Activated T-helper 2 cell treated with anti-CD3 and anti-CD28 coated beads, Interferon-gamma antibody, Interleukin-2, Interleukin-4, amounts not matched to agents 10 μg/mL and 5 μg/mL and 100 μg/mL, durations not matched to agents 14 hours and 24 hours and 36 hours (primary cell): ENCODE data around the gene FSIP1. TPM values are rescaled to one million over a fixed set of nuclear protein-coding genes. Genes with fewer than 3 reads are reported as not detected.

Source experiments
- DNase-seq: peaks from one replicate; pipeline ENCODE4 v3.0.0; 2021; ENCODE audit warnings: low spot score
- H3K27ac Mint-ChIP-seq: one replicate; pipeline ENCODE4 v1.8.0; 2021; ENCODE audit warnings: mixed read lengths
- H3K27me3 Mint-ChIP-seq: one replicate; pipeline ENCODE4 v1.8.0; 2021; ENCODE audit warnings: low read depth, mixed read lengths
- H3K36me3 Mint-ChIP-seq: one replicate; pipeline ENCODE4 v1.8.0; 2021; ENCODE audit warnings: low read depth, mixed read lengths
- H3K4me1 Mint-ChIP-seq: one replicate; pipeline ENCODE4 v1.8.0; 2021; ENCODE audit warnings: low read depth, mixed read lengths
- H3K4me3 Mint-ChIP-seq: one replicate; pipeline ENCODE4 v1.8.0; 2021; ENCODE audit warnings: low read depth, mild to moderate bottlenecking, moderate library complexity, mixed read lengths
- H3K9me3 Mint-ChIP-seq: one replicate; pipeline ENCODE4 v1.8.0; 2021; ENCODE audit warnings: mixed read lengths
- intact Hi-C: fragments of 100-400 bp; cut with micrococcal nuclease; formaldehyde crosslinking; loops from one replicate; pipeline ENCODE4 v1.15.1; 2023
- total RNA-seq: library from RNA; stranded (reverse); gene quantifications from 2 replicates; pipeline ENCODE4 v1.2.3, GENCODE V29; 2022

Gene FSIP1
- total RNA-seq, 1 donor from 2014 or later = 0.14 TPM

- Mint-ChIP-seq H3K4me3 (no peak overlapping the region), H3K27ac (no peak overlapping the region), H3K4me1 (peaks cover 10% of the 10 kb centered on the region), H3K27me3 (peaks cover 17% of the 10 kb centered on the region), H3K36me3 (peaks cover 11% of the 10 kb centered on the region), H3K9me3 (peaks cover 35% of the 10 kb centered on the region)
- intact Hi-C loops = no loop called here
- DNase-seq = no peak
These were observed 174.2 kb downstream of the FSIP1 start for GRCh38 chr15:39608185-39609139.

GRCh38 chr15:39605146-39605545, 177.5 kb downstream of the FSIP1 start:
- H3K27ac Mint-ChIP-seq = no peak overlapping the region
- no peak for DNase-seq
- H3K4me1 Mint-ChIP-seq = peaks cover 10% of the 10 kb centered on the region
- H3K4me3 Mint-ChIP-seq = no peak overlapping the region
- intact Hi-C loops = no loop called here
- H3K9me3 Mint-ChIP-seq = peaks cover 17% of the 10 kb centered on the region
- peaks cover 4% of the 10 kb centered on the region for H3K36me3 Mint-ChIP-seq
- peaks cover 13% of the 10 kb centered on the region for H3K27me3 Mint-ChIP-seq

- Mint-ChIP-seq H3K27ac (no peak overlapping the region), H3K27me3 (peaks cover 20% of the 10 kb centered on the region), H3K9me3 (no peaks in the 10 kb centered on the region), H3K4me1 (no peaks in the 10 kb centered on the region), H3K4me3 (no peak overlapping the region), H3K36me3 (no peaks in the 10 kb centered on the region)
- no peak for DNase-seq
- intact Hi-C loops = no loop called here
These were observed 180.5 kb downstream of the FSIP1 start for GRCh38 chr15:39602143-39602542.

- Mint-ChIP-seq H3K27ac (no peak overlapping the region), H3K27me3 (peaks cover 18% of the 10 kb centered on the region), H3K9me3 (no peaks in the 10 kb centered on the region), H3K4me3 (no peak overlapping the region), H3K4me1 (no peaks in the 10 kb centered on the region), H3K36me3 (no peaks in the 10 kb centered on the region)
- DNase-seq = no peak
- intact Hi-C loops = no loop called here
These were observed 182.8 kb downstream of the FSIP1 start for GRCh38 chr15:39599871-39600270.

GRCh38 chr15:39598958-39599845, 183.4 kb downstream of the FSIP1 start:
- Mint-ChIP-seq H3K27ac (no peak overlapping the region), H3K4me3 (no peak overlapping the region), H3K9me3 (no peaks in the 10 kb centered on the region), H3K27me3 (peaks cover 18% of the 10 kb centered on the region), H3K4me1 (peaks cover 1% of the 10 kb centered on the region), H3K36me3 (no peaks in the 10 kb centered on the region)
- intact Hi-C loops = no loop called here
- no peak for DNase-seq

- intact Hi-C loops = no loop called here
- DNase-seq = no peak
- Mint-ChIP-seq H3K36me3 (no peaks in the 10 kb centered on the region), H3K27ac (no peak overlapping the region), H3K9me3 (no peaks in the 10 kb centered on the region), H3K4me1 (peaks cover 6% of the 10 kb centered on the region), H3K4me3 (no peak overlapping the region), H3K27me3 (peaks cover 17% of the 10 kb centered on the region)
These were observed 184.3 kb downstream of the FSIP1 start for GRCh38 chr15:39598186-39598850.

- Mint-ChIP-seq H3K4me3 (no peak overlapping the region), H3K4me1 (peaks cover 6% of the 10 kb centered on the region), H3K27me3 (peaks cover 18% of the 10 kb centered on the region), H3K36me3 (no peaks in the 10 kb centered on the region), H3K27ac (no peak overlapping the region), H3K9me3 (no peaks in the 10 kb centered on the region)
- intact Hi-C loops = no loop called here
- DNase-seq = no peak
These were observed 184.9 kb downstream of the FSIP1 start for GRCh38 chr15:39597751-39598185.

GRCh38 chr15:39597336-39597735, 185.3 kb downstream of the FSIP1 start:
- no peak for DNase-seq
- intact Hi-C loops = no loop called here
- Mint-ChIP-seq H3K27me3 (peaks cover 18% of the 10 kb centered on the region), H3K4me1 (peaks cover 6% of the 10 kb centered on the region), H3K9me3 (no peaks in the 10 kb centered on the region), H3K27ac (no peak overlapping the region), H3K36me3 (no peaks in the 10 kb centered on the region), H3K4me3 (no peak overlapping the region)

- no peak for DNase-seq
- Mint-ChIP-seq H3K27ac (no peak overlapping the region), H3K4me3 (no peak overlapping the region), H3K9me3 (no peaks in the 10 kb centered on the region), H3K27me3 (peaks cover 18% of the 10 kb centered on the region), H3K4me1 (peaks cover 6% of the 10 kb centered on the region), H3K36me3 (no peaks in the 10 kb centered on the region)
- intact Hi-C loops = no loop called here
These were observed 186.1 kb downstream of the FSIP1 start for GRCh38 chr15:39596358-39597051.

- intact Hi-C loops = no loop called here
- no peak for DNase-seq
These were observed 187.1 kb downstream of the FSIP1 start for GRCh38 chr15:39595338-39596221.

GRCh38 chr15:39594446-39595337, 187.9 kb downstream of the FSIP1 start:
- Mint-ChIP-seq H3K4me1 (peaks cover 6% of the 10 kb centered on the region), H3K27me3 (peaks cover 23% of the 10 kb centered on the region), H3K36me3 (no peaks in the 10 kb centered on the region), H3K27ac (no peak overlapping the region), H3K9me3 (no peaks in the 10 kb centered on the region), H3K4me3 (no peak overlapping the region)
- no peak for DNase-seq
- intact Hi-C loops = no loop called here

More at GRCh38 chr15:39595338-39596221, 187.1 kb downstream of the FSIP1 start:
- H3K27ac Mint-ChIP-seq = no peak overlapping the region
- H3K36me3 Mint-ChIP-seq = no peaks in the 10 kb centered on the region
- peaks cover 6% of the 10 kb centered on the region for H3K4me1 Mint-ChIP-seq
- no peaks in the 10 kb centered on the region for H3K9me3 Mint-ChIP-seq
- H3K27me3 Mint-ChIP-seq = peaks cover 21% of the 10 kb centered on the region
- H3K4me3 Mint-ChIP-seq = no peak overlapping the region
